HEK293 (cell line): Measurements from ENCODE around the gene ZNF831.

Experiments used
- CTCF ChIA-PET: fragments of 350-600 bp; formaldehyde crosslinking; extraction: SDS; loops from one replicate; lab custom pipeline; 2021; ENCODE audit warnings: antibody characterized with exemption; lab: Yijun Ruan, JAX
- POLR2A ChIA-PET: fragments of 300-600 bp; formaldehyde crosslinking; extraction: SDS; loops from one replicate; lab custom pipeline; 2020; ENCODE audit warnings: antibody characterized with exemption, inconsistent platforms; lab: Yijun Ruan, JAX
- H3K27ac ChIP-seq: fragments of 200-500 bp; sonication (Bioruptor generic); 2 replicates; pipeline ENCODE4 v1.5.1; 2014; ENCODE audit warnings: low read depth, low read length, control low read depth, inconsistent platforms; ENCODE audit errors: extremely low read depth
- H3K36me3 ChIP-seq, 2 experiments: fragments of 200-500 bp in 1 of 2; sonication (Bioruptor generic) in 1 of 2; 1 replicate in 1 of 2; 2 replicates in 1 of 2; pipeline ENCODE4 v1.5.1; 2014 to 2017; ENCODE audit warnings: inconsistent platforms in 2 of 2, low read length in 2 of 2; ENCODE audit not compliant: control insufficient read depth in 2 of 2, insufficient read depth in 1 of 2
- H3K4me1 ChIP-seq: fragments of 200-500 bp; sonication (Bioruptor generic); 2 replicates; pipeline ENCODE4 v1.5.1; 2014; ENCODE audit warnings: mild to moderate bottlenecking, low read length, inconsistent platforms; ENCODE audit not compliant: control insufficient read depth, insufficient read depth
- H3K4me3 ChIP-seq: 2 replicates; pipeline ENCODE4 v1.5.1; 2011; ENCODE audit warnings: low read depth, mild to moderate bottlenecking, control low read depth, low read length, moderate library complexity
- H3K9me3 ChIP-seq: fragments of 200-500 bp; sonication (Bioruptor generic); 2 replicates; pipeline ENCODE4 v1.5.1; 2014; ENCODE audit warnings: low read depth, low read length, inconsistent platforms; ENCODE audit not compliant: control insufficient read depth, insufficient read depth
- GFI1B ChIP-seq: fragments of 450-650 bp; formaldehyde crosslinking; IDR thresholded peaks from 2 replicates; pipeline ENCODE4 v1.5.1; 2016; ENCODE audit warnings: missing biosample characterization, missing genetic modification characterization
- HOXC10 ChIP-seq: sonication (generic); formaldehyde crosslinking; IDR thresholded peaks from 2 replicates; pipeline ENCODE4 v1.8.1; 2023; ENCODE audit warnings: mild to moderate bottlenecking, missing genetic modification reagents
- KLF8 ChIP-seq: fragments of 450-650 bp; formaldehyde crosslinking; IDR thresholded peaks from 2 replicates; pipeline ENCODE4 v1.5.1; 2016; ENCODE audit warnings: missing biosample characterization, missing genetic modification characterization
- OVOL3 ChIP-seq: fragments of 450-650 bp; formaldehyde crosslinking; IDR thresholded peaks from 2 replicates; pipeline ENCODE4 v1.5.1; 2016; ENCODE audit warnings: missing biosample characterization, missing genetic modification characterization
- PATZ1 ChIP-seq: fragments of 450-650 bp; formaldehyde crosslinking; IDR thresholded peaks from 2 replicates; pipeline ENCODE4 v1.5.1; 2016; ENCODE audit warnings: missing biosample characterization, missing genetic modification characterization
- ZBTB26 ChIP-seq: fragments of 450-650 bp; formaldehyde crosslinking; optimal IDR thresholded peaks from 2 replicates; pipeline ENCODE3; 2016; ENCODE audit warnings: missing biosample characterization, mild to moderate bottlenecking, missing genetic modification characterization
- ZBTB6 ChIP-seq: fragments of 450-650 bp; formaldehyde crosslinking; IDR thresholded peaks from 2 replicates; pipeline ENCODE4 v1.5.1; 2017; ENCODE audit warnings: missing biosample characterization, missing genetic modification characterization
- ZNF175 ChIP-seq: fragments of 450-650 bp; formaldehyde crosslinking; IDR thresholded peaks from 2 replicates; pipeline ENCODE4 v1.5.1; 2016; ENCODE audit warnings: missing biosample characterization, missing genetic modification characterization
- ZNF223 ChIP-seq: fragments of 450-650 bp; formaldehyde crosslinking; IDR thresholded peaks from 2 replicates; pipeline ENCODE4 v1.5.1; 2016; ENCODE audit warnings: missing biosample characterization, missing genetic modification characterization
- ZNF23 ChIP-seq: fragments of 450-650 bp; formaldehyde crosslinking; IDR thresholded peaks from 2 replicates; pipeline ENCODE4 v1.5.1; 2016; ENCODE audit warnings: missing biosample characterization, missing genetic modification characterization, borderline replicate concordance
- ZNF292 ChIP-seq: fragments of 450-650 bp; formaldehyde crosslinking; IDR thresholded peaks from 2 replicates; pipeline ENCODE4 v1.5.1; 2016; ENCODE audit warnings: low read depth, missing biosample characterization, missing genetic modification characterization, borderline replicate concordance
- ZNF341 ChIP-seq: fragments of 450-650 bp; formaldehyde crosslinking; IDR thresholded peaks from 2 replicates; pipeline ENCODE4; 2016; ENCODE audit warnings: low read depth, missing biosample characterization, missing genetic modification characterization
- ZNF423 ChIP-seq: fragments of 450-650 bp; formaldehyde crosslinking; IDR thresholded peaks from 2 replicates; pipeline ENCODE4 v1.5.1; 2016; ENCODE audit warnings: missing biosample characterization, missing genetic modification characterization
- ZNF510 ChIP-seq: fragments of 450-650 bp; formaldehyde crosslinking; IDR thresholded peaks from 2 replicates; pipeline ENCODE4 v1.5.1; 2018; ENCODE audit warnings: mild to moderate bottlenecking, missing genetic modification characterization, missing biosample characterization; ENCODE audit not compliant: insufficient replicate concordance
- ZNF518A ChIP-seq: fragments of 450-650 bp; formaldehyde crosslinking; conservative IDR thresholded peaks from 2 replicates; pipeline ENCODE4 v1.5.1; 2016; ENCODE audit warnings: low read depth, missing biosample characterization, missing genetic modification characterization
- ZNF544 ChIP-seq: fragments of 450-650 bp; formaldehyde crosslinking; IDR thresholded peaks from 2 replicates; pipeline ENCODE4 v1.5.0; 2017; ENCODE audit warnings: missing biosample characterization, missing genetic modification characterization
- ZNF585B ChIP-seq: fragments of 450-650 bp; formaldehyde crosslinking; IDR thresholded peaks from 2 replicates; pipeline ENCODE4 v1.5.1; 2016; ENCODE audit warnings: missing biosample characterization, missing genetic modification characterization

ZNF831 gene

GRCh38 chr20:59230385-59230784 is 66.8 kb downstream of the ZNF831 start:
- no peaks in the 10 kb centered on the region for H3K4me1 ChIP-seq
- H3K4me3 ChIP-seq: no peak overlapping the region
- CTCF ChIA-PET: interaction anchor here (1.2 kb wide), 1 partner anchor 9 kb away, joined by 5 read pairs; no protein-coding TSS in a partner anchor
- POLR2A ChIA-PET: no interaction called here
- no peaks in the 10 kb centered on the region for H3K36me3 ChIP-seq
- H3K9me3 ChIP-seq: no peaks in the 10 kb centered on the region
- TF ChIP-seq ZNF518A (tag by site-specific recombination): no peak
- no peak for TF ChIP-seq GFI1B (tag by site-specific recombination)
- no peak for TF ChIP-seq ZBTB6 (tag by site-specific recombination)
- TF ChIP-seq ZBTB26 (tag by site-specific recombination): no peak
- no peak for TF ChIP-seq ZNF175 (tag by site-specific recombination)
- TF ChIP-seq HOXC10 (CRISPR knock-in tag): no peak
- TF ChIP-seq ZNF292 (tag by site-specific recombination): no peak
- TF ChIP-seq ZNF23 (tag by site-specific recombination): no peak
- TF ChIP-seq ZNF510 (tag by site-specific recombination): no peak
- no peak for TF ChIP-seq ZNF423 (tag by site-specific recombination)
- no peak for TF ChIP-seq ZNF223 (tag by site-specific recombination)
- TF ChIP-seq ZNF341 (tag by site-specific recombination): no peak
- TF ChIP-seq PATZ1 (tag by site-specific recombination): no peak
- no peak for TF ChIP-seq KLF8 (tag by site-specific recombination)
- no peak for TF ChIP-seq ZNF544
- H3K27ac ChIP-seq: no peak overlapping the region

GRCh38 chr20:59231124-59231804 is 67.6 kb downstream of the ZNF831 start:
- ChIA-PET POLR2A (no interaction called here), CTCF (interaction anchor here (1.2 kb wide), 1 partner anchor 9 kb away, joined by 5 read pairs; no protein-coding TSS in a partner anchor)
- Histone ChIP-seq H3K36me3 (no peaks in the 10 kb centered on the region), H3K27ac (no peak overlapping the region), H3K4me1 (no peaks in the 10 kb centered on the region), H3K9me3 (no peaks in the 10 kb centered on the region), H3K4me3 (no peak overlapping the region)
- no peak for TF ChIP-seq OVOL3 (tag by site-specific recombination)
- no peak for TF ChIP-seq ZNF585B (tag by site-specific recombination)
